ENCODE data around the gene GXYLT1.

GRCh38 chr12:42130672-42131402 is 13.8 kb downstream of the GXYLT1 start:
- TF ChIP-seq POLR2A (IDR thresholded peaks at IDR 0.05; ENCODE audit: low read depth, low read length) = no peak
- TF ChIP-seq POLR2AphosphoS5 (IDR thresholded peaks at IDR 0.05; ENCODE audit: low read depth, low read length) = no peak
- no peak for TF ChIP-seq TAF1 (IDR thresholded peaks at IDR 0.05; ENCODE audit: borderline replicate concordance, low read depth, low read length)

Measured in GM12892 (cell line).